Tibial nerve (tissue), 4 donors: Measurements from ENCODE around the gene NOXO1.

Experiments used
- EP300 ChIP-seq, 2 donors: sonication (generic); formaldehyde crosslinking; IDR thresholded peaks; one replicate each; pipeline ENCODE4 v1.6.1; 2017; ENCODE audit warnings: antibody characterized with exemption in 2 of 2, mild to moderate bottlenecking in 1 of 2
- POLR2A ChIP-seq, 2 donors: fragments of 450-650 bp; IDR thresholded peaks; one replicate each; pipeline ENCODE4 v1.6.1; 2017; ENCODE audit warnings: antibody characterized with exemption in 2 of 2, mild to moderate bottlenecking in 2 of 2, moderate library complexity in 2 of 2
- TF ChIP-seq, protein P1 (sequence below), 5 experiments: fragments of 200-600 bp in 3 of 5; fragments of 450-650 bp in 2 of 5; sonication (generic) in 3 of 5; IDR thresholded peaks; one replicate each; pipeline ENCODE4 v1.5.1; 2016 to 2019; ENCODE audit warnings: antibody characterized with exemption in 5 of 5, mild to moderate bottlenecking in 3 of 5, moderate library complexity in 2 of 5

GRCh38 chr16:1945559-1946391 is 35.5 kb downstream of the NOXO1 start:
- TF ChIP-seq, protein P1, sequence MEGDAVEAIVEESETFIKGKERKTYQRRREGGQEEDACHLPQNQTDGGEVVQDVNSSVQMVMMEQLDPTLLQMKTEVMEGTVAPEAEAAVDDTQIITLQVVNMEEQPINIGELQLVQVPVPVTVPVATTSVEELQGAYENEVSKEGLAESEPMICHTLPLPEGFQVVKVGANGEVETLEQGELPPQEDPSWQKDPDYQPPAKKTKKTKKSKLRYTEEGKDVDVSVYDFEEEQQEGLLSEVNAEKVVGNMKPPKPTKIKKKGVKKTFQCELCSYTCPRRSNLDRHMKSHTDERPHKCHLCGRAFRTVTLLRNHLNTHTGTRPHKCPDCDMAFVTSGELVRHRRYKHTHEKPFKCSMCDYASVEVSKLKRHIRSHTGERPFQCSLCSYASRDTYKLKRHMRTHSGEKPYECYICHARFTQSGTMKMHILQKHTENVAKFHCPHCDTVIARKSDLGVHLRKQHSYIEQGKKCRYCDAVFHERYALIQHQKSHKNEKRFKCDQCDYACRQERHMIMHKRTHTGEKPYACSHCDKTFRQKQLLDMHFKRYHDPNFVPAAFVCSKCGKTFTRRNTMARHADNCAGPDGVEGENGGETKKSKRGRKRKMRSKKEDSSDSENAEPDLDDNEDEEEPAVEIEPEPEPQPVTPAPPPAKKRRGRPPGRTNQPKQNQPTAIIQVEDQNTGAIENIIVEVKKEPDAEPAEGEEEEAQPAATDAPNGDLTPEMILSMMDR (IDR thresholded peaks at IDR 0.05) = no peak
- TF ChIP-seq EP300 (IDR thresholded peaks at IDR 0.05) (no peak), POLR2A (IDR thresholded peaks at IDR 0.05) (no peak)
